ENCODE measurements around the gene ADISSP. TPM values are rescaled to one million over a fixed set of nuclear protein-coding genes. Genes with fewer than 3 reads are reported as not detected.

The ADISSP gene
- total and polyA plus RNA-seq, 2 of the 13 experiments (the other 11 are each of a cell fraction or from before 2014, with no cell fraction given) = 38.3 to 90.6 TPM

DNA sequence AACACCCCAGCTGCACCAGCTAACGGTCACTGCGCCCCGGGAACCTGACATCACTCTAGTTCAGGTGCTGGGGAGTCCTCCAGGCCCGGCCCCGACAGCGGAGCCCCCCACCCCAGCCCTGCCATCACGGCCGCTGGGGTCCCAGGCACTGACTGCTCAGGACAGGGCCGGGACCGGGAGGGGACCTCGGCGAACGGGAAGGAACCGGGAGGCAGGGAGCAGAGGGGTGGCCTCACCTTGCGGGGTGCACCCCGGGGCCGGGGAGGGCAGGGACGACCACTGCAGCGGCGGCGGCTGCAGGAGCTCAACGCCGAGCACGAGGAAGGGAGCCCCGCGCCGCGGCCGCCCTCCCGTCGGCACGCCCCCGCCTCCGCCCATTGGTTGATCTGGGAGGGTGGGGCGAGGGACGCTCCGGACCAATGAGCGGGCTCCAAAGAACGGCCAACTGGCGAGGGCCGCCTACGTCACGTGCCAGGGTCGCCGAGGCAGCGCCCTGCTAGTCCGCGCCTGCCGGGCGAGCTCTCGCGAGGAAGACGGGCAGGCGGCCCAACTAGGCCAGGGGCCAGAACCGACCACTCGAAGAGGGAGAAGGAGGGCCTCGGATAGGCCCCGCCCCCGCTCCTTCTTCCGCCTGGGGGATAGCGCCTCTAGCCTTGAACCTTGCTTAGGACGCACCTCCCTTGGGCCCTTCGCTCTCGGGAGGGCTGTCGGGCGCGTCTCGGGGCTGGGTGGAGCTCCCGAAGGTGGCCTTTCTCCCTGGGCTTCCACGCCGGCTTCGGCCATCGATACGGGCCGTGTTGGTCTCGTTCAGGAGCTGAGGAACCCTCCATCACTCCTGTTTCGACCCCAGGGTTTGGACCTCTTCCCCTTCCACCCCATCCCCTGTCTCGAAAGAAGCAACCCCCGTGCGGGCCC is at the start of gene ADISSP (continued):
- TF ChIP-seq HNF4G (IDR thresholded peaks at IDR 0.05; ENCODE audit: borderline replicate concordance, low read depth, low read length) = peak; percentile 61; the same call in 1 of the 2 replicates
- TF ChIP-seq HNF4G (CRISPR knock-in tag; IDR thresholded peaks at IDR 0.05; ENCODE audit: borderline replicate concordance, low read depth) = no peak
- TF ChIP-seq, protein P1, sequence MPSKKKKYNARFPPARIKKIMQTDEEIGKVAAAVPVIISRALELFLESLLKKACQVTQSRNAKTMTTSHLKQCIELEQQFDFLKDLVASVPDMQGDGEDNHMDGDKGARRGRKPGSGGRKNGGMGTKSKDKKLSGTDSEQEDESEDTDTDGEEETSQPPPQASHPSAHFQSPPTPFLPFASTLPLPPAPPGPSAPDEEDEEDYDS (CRISPR knock-in tag; IDR thresholded peaks at IDR 0.05) = peak; percentile 86
- TF ChIP-seq REPIN1 (CRISPR knock-in tag; IDR thresholded peaks at IDR 0.05; ENCODE audit: borderline replicate concordance, low read depth) = peak; percentile 97
- TF ChIP-seq GPN1 (CRISPR knock-in tag; IDR thresholded peaks at IDR 0.05; ENCODE audit: borderline replicate concordance) = no peak
- no peak for TF ChIP-seq ZNF24 (IDR thresholded peaks at IDR 0.05)
- no peak for TF ChIP-seq PLRG1 (conservative IDR thresholded peaks at IDR 0.05)
- peak; percentile 85 for TF ChIP-seq SP2 (CRISPR knock-in tag; IDR thresholded peaks at IDR 0.05)
- TF ChIP-seq MED13 (CRISPR knock-in tag; IDR thresholded peaks at IDR 0.05) = peak; percentile 92
- no peak; the same call in 1 of the 2 replicates for TF ChIP-seq CEBPG (CRISPR knock-in tag; IDR thresholded peaks at IDR 0.05)
- TF ChIP-seq HOXA5 (CRISPR knock-in tag; IDR thresholded peaks at IDR 0.05) = peak; percentile 90; the same call in 1 of the 2 replicates
- peak; percentile 92 for TF ChIP-seq ZNF678 (CRISPR knock-in tag; IDR thresholded peaks at IDR 0.05)
- TF ChIP-seq, protein P2, sequence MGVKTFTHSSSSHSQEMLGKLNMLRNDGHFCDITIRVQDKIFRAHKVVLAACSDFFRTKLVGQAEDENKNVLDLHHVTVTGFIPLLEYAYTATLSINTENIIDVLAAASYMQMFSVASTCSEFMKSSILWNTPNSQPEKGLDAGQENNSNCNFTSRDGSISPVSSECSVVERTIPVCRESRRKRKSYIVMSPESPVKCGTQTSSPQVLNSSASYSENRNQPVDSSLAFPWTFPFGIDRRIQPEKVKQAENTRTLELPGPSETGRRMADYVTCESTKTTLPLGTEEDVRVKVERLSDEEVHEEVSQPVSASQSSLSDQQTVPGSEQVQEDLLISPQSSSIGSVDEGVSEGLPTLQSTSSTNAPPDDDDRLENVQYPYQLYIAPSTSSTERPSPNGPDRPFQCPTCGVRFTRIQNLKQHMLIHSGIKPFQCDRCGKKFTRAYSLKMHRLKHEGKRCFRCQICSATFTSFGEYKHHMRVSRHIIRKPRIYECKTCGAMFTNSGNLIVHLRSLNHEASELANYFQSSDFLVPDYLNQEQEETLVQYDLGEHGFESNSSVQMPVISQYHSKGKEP (CRISPR knock-in tag; IDR thresholded peaks at IDR 0.05) = no peak
- TF ChIP-seq TAF15 (IDR thresholded peaks at IDR 0.05; ENCODE audit: low read depth, low read length, poor library complexity, severe bottlenecking) = no peak
- 0 out of 2 replicates have a peak, but pooled peaks have one; percentile 35 for TF ChIP-seq SMAD3 (CRISPR knock-in tag; IDR thresholded peaks at IDR 0.05)
- TF ChIP-seq, protein P3, sequence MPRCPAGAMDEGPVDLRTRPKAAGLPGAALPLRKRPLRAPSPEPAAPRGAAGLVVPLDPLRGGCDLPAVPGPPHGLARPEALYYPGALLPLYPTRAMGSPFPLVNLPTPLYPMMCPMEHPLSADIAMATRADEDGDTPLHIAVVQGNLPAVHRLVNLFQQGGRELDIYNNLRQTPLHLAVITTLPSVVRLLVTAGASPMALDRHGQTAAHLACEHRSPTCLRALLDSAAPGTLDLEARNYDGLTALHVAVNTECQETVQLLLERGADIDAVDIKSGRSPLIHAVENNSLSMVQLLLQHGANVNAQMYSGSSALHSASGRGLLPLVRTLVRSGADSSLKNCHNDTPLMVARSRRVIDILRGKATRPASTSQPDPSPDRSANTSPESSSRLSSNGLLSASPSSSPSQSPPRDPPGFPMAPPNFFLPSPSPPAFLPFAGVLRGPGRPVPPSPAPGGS (CRISPR knock-in tag; IDR thresholded peaks at IDR 0.05) = peak; percentile 90; the same call in 1 of the 2 replicates
- TF ChIP-seq POLR2A (IDR thresholded peaks at IDR 0.05; ENCODE audit: insufficient read depth in 1 of 2, low read depth in 2 of 2, low read length in 2 of 2) = peak; percentile 82 to 97
- TF ChIP-seq, protein P4, sequence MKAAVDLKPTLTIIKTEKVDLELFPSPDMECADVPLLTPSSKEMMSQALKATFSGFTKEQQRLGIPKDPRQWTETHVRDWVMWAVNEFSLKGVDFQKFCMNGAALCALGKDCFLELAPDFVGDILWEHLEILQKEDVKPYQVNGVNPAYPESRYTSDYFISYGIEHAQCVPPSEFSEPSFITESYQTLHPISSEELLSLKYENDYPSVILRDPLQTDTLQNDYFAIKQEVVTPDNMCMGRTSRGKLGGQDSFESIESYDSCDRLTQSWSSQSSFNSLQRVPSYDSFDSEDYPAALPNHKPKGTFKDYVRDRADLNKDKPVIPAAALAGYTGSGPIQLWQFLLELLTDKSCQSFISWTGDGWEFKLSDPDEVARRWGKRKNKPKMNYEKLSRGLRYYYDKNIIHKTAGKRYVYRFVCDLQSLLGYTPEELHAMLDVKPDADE (CRISPR knock-in tag; IDR thresholded peaks at IDR 0.05) = peak; percentile 71; the same call in 1 of the 2 replicates
- no peak; the same call in 1 of the 2 replicates for TF ChIP-seq SOX5 (CRISPR knock-in tag; IDR thresholded peaks at IDR 0.05; ENCODE audit: borderline replicate concordance)
- TF ChIP-seq, protein P5, sequence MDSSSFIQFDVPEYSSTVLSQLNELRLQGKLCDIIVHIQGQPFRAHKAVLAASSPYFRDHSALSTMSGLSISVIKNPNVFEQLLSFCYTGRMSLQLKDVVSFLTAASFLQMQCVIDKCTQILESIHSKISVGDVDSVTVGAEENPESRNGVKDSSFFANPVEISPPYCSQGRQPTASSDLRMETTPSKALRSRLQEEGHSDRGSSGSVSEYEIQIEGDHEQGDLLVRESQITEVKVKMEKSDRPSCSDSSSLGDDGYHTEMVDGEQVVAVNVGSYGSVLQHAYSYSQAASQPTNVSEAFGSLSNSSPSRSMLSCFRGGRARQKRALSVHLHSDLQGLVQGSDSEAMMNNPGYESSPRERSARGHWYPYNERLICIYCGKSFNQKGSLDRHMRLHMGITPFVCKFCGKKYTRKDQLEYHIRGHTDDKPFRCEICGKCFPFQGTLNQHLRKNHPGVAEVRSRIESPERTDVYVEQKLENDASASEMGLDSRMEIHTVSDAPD (CRISPR knock-in tag; IDR thresholded peaks at IDR 0.05) = no peak; the same call in 1 of the 2 replicates
- peak; percentile 84 for TF ChIP-seq KLF13 (CRISPR knock-in tag; IDR thresholded peaks at IDR 0.05)
- TF ChIP-seq JUN (CRISPR knock-in tag; IDR thresholded peaks at IDR 0.05) = 0 out of 2 replicates have a peak, but pooled peaks have one; percentile 41
- TF ChIP-seq ZNF761 (CRISPR knock-in tag; conservative IDR thresholded peaks at IDR 0.05) = peak; percentile 89
- 0 out of 2 replicates have a peak, but pooled peaks have one; percentile 66 for TF ChIP-seq TP53 (CRISPR knock-in tag; conservative IDR thresholded peaks at IDR 0.05)
- peak; percentile 94 for TF ChIP-seq ERF (CRISPR knock-in tag; IDR thresholded peaks at IDR 0.05)

Data from HepG2 (cell line).